Smooth muscle cell (in vitro differentiated cells): ENCODE data around the gene PUSL1. TPM values are rescaled to one million over a fixed set of nuclear protein-coding genes. Genes with fewer than 3 reads are reported as not detected.
"Not testable (repeated sequence)": the region's sequence is repeated elsewhere in the genome, so short reads cannot be mapped to it uniquely, and the experiment has no call there.

ENCODE experiments used
- DNase-seq: peaks from one replicate; lab custom pipeline; 2025; ENCODE audit not compliant: unreplicated experiment; lab: John Stamatoyannopoulos, UW
- H2AFZ ChIP-seq: fragments of 200-600 bp; sonication (generic); 2 replicates; pipeline ENCODE4 v1.6.0; 2016; ENCODE audit warnings: antibody characterized with exemption, low read depth, mild to moderate bottlenecking
- H3F3A ChIP-seq: fragments of 200-600 bp; sonication (generic); 2 replicates; pipeline ENCODE4 v1.6.0; 2017; ENCODE audit warnings: antibody characterized with exemption, low read depth
- H3K27ac ChIP-seq: fragments of 200-600 bp; sonication (generic); 2 replicates; pipeline ENCODE4 v1.5.1; 2016; ENCODE audit warnings: low read depth, mild to moderate bottlenecking
- H3K27me3 ChIP-seq: fragments of 200-600 bp; sonication (generic); 2 replicates; pipeline ENCODE4 v1.6.1; 2016; ENCODE audit warnings: low read depth, mild to moderate bottlenecking
- H3K36me3 ChIP-seq: fragments of 200-600 bp; sonication (generic); 2 replicates; pipeline ENCODE4 v1.5.1; 2016; ENCODE audit warnings: low read depth
- H3K4me1 ChIP-seq: fragments of 200-600 bp; sonication (generic); 2 replicates; pipeline ENCODE4 v1.5.1; 2016; ENCODE audit warnings: low read depth
- H3K4me2 ChIP-seq: fragments of 200-600 bp; sonication (generic); 2 replicates; pipeline ENCODE4 v1.6.0; 2016; ENCODE audit warnings: mild to moderate bottlenecking
- H3K4me3 ChIP-seq: fragments of 200-600 bp; sonication (generic); 2 replicates; pipeline ENCODE4 v1.5.1; 2016; ENCODE audit warnings: mild to moderate bottlenecking
- H3K79me2 ChIP-seq: fragments of 200-600 bp; sonication (generic); 2 replicates; pipeline ENCODE4 v1.6.0; 2016; ENCODE audit warnings: low read depth, mild to moderate bottlenecking
- H3K9ac ChIP-seq: fragments of 200-600 bp; sonication (generic); 2 replicates; pipeline ENCODE4 v1.6.0; 2016; ENCODE audit warnings: low read depth
- H3K9me3 ChIP-seq: fragments of 200-600 bp; sonication (generic); replicated peaks from 2 replicates; pipeline ENCODE4 v1.5.1; 2016; ENCODE audit warnings: low read depth
- H4K20me1 ChIP-seq: fragments of 200-600 bp; sonication (generic); 2 replicates; pipeline ENCODE4 v1.6.0; 2016; ENCODE audit warnings: low read depth
- CTCF ChIP-seq: fragments of 200-600 bp; sonication (generic); IDR thresholded peaks from 2 replicates; pipeline ENCODE4 v1.5.1; 2017; ENCODE audit warnings: borderline replicate concordance, mild to moderate bottlenecking, antibody characterized with exemption; ENCODE audit not compliant: insufficient read depth, poor library complexity, severe bottlenecking
- WGBS: methylation state at CpG from one replicate; pipeline ENCODE4 v1.1.7; 2016; ENCODE audit warnings: low lambda C conversion rate; 5-methylcytosine and 5-hydroxymethylcytosine counted together
- polyA plus RNA-seq: library from polyadenylated mRNA; unstranded; fragments of >200 nt; fragmentation: Nextera tagmentation; extraction: Ambion mirVana; gene quantifications from 2 replicates; pipeline ENCODE4 v1.2.1, GENCODE V29; 2016
- total RNA-seq: library from RNA; depleted of rRNA; stranded (reverse); fragments of >200 nt; gene quantifications from 2 replicates; pipeline ENCODE4 v1.2.3, GENCODE V29; 2014

PUSL1 gene
- total and polyA plus RNA-seq, 2 experiments from 2014 or later: 16.7 to 31.4 TPM

- no peak for DNase-seq
- no peak overlapping the region for H3K9ac ChIP-seq
- H3K36me3 ChIP-seq: no peaks in the 10 kb centered on the region
- no peaks in the 10 kb centered on the region for H3K27me3 ChIP-seq
- TF ChIP-seq CTCF: no peak
- no peaks in the 10 kb centered on the region for H3K4me1 ChIP-seq
- H3K79me2 ChIP-seq: peaks cover 26% of the 10 kb centered on the region
- no peaks in the 10 kb centered on the region for H3F3A ChIP-seq
- H3K27ac ChIP-seq: no peak overlapping the region
- no peak overlapping the region for H3K4me3 ChIP-seq
- 52% methylated on average over 16 of the region's 26 CpGs for WGBS
- no peak overlapping the region for H3K4me2 ChIP-seq
- H4K20me1 ChIP-seq: peaks cover 83% of the 10 kb centered on the region
- no peak overlapping the region for H2AFZ ChIP-seq
- H3K9me3 ChIP-seq: no peaks in the 10 kb centered on the region
These were observed 7.1 kb downstream of the PUSL1 start for GRCh38 chr1:1315435-1315954.

GRCh38 chr1:1316199-1316598, 7.8 kb downstream of the PUSL1 start:
- H3K9ac ChIP-seq, H3K4me2 ChIP-seq, DNase-seq, H3K27ac ChIP-seq, H3F3A ChIP-seq, H3K4me1 ChIP-seq, H3K4me3 ChIP-seq, H3K9me3 ChIP-seq, H2AFZ ChIP-seq, H3K36me3 ChIP-seq, H3K27me3 ChIP-seq: not testable (repeated sequence)
- Histone ChIP-seq H4K20me1 (peaks cover 85% of the 10 kb centered on the region), H3K79me2 (peaks cover 33% of the 10 kb centered on the region)
- WGBS: 95% methylated on average over 8 of the region's 8 CpGs

GRCh38 chr1:1317420-1317819, 9.0 kb downstream of the PUSL1 start:
- Histone ChIP-seq H3K4me3 (no peak overlapping the region), H3K79me2 (peaks cover 45% of the 10 kb centered on the region), H2AFZ (no peak overlapping the region), H3K27me3 (no peaks in the 10 kb centered on the region), H3K4me1 (no peaks in the 10 kb centered on the region), H3K4me2 (no peak overlapping the region), H4K20me1 (peaks cover 89% of the 10 kb centered on the region), H3K9me3 (no peaks in the 10 kb centered on the region), H3K27ac (peak overlapping the region; percentile 72), H3K36me3 (no peaks in the 10 kb centered on the region), H3F3A (no peaks in the 10 kb centered on the region), H3K9ac (no peak overlapping the region)
- no peak for TF ChIP-seq CTCF
- no peak for DNase-seq
- WGBS: 95% methylated on average over 6 of the region's 6 CpGs

GRCh38 chr1:1318131-1318652, 9.8 kb downstream of the PUSL1 start:
- Histone ChIP-seq H3K4me1 (no peaks in the 10 kb centered on the region), H3K27me3 (no peaks in the 10 kb centered on the region), H3K79me2 (peaks cover 51% of the 10 kb centered on the region), H3F3A (no peaks in the 10 kb centered on the region), H3K4me3 (no peak overlapping the region), H3K9me3 (no peaks in the 10 kb centered on the region), H3K9ac (no peak overlapping the region), H3K27ac (peak overlapping the region; percentile 72), H3K36me3 (no peaks in the 10 kb centered on the region), H4K20me1 (peaks cover 86% of the 10 kb centered on the region), H3K4me2 (peak overlapping the region; percentile 54), H2AFZ (no peak overlapping the region)
- 71% methylated on average over 9 of the region's 9 CpGs for whole genome bisulfite sequencing
- no peak for DNase-seq
- TF ChIP-seq CTCF: no peak
